Activated naive CD4-positive, alpha-beta T cell treated with anti-CD3 and anti-CD28 coated beads for 36 hours (primary cell): ENCODE data around the gene TRPV4. TPM values are rescaled to one million over a fixed set of nuclear protein-coding genes. Genes with fewer than 3 reads are reported as not detected.

Experiments used
- CTCF ChIA-PET: fragments of 350-600 bp; sonication (Branson Sonifier 250); formaldehyde crosslinking; loops from one replicate; lab custom pipeline; 2021; ENCODE audit warnings: antibody characterized with exemption; lab: Charles Lee
- DNase-seq: peaks from one replicate; pipeline ENCODE4 v3.0.0-alpha.2; 2020
- H3K27ac Mint-ChIP-seq: one replicate; pipeline ENCODE4 v1.8.0; 2021; ENCODE audit warnings: mild to moderate bottlenecking, mixed read lengths
- H3K27me3 Mint-ChIP-seq: one replicate; pipeline ENCODE4 v1.8.0; 2021; ENCODE audit warnings: low read depth, mixed read lengths
- H3K36me3 Mint-ChIP-seq: one replicate; pipeline ENCODE4 v1.8.0; 2021; ENCODE audit warnings: low read depth, mixed read lengths
- H3K4me1 Mint-ChIP-seq: one replicate; pipeline ENCODE4 v1.8.0; 2021; ENCODE audit warnings: low read depth, mixed read lengths
- H3K4me3 Mint-ChIP-seq: one replicate; pipeline ENCODE4 v1.8.0; 2021; ENCODE audit warnings: mild to moderate bottlenecking, moderate library complexity, mixed read lengths
- H3K9me3 Mint-ChIP-seq: one replicate; pipeline ENCODE4 v1.8.0; 2021; ENCODE audit warnings: mixed read lengths
- intact Hi-C: fragments of 100-400 bp; cut with micrococcal nuclease; formaldehyde crosslinking; loops from one replicate; pipeline ENCODE4 v1.15.1; 2023
- total RNA-seq, 2 experiments: library from RNA; stranded (reverse); gene quantifications; one replicate each; pipeline ENCODE4 v1.2.3, GENCODE V29; 2021

The TRPV4 gene
- total RNA-seq, 2 experiments from 2014 or later: not detected

DNA sequence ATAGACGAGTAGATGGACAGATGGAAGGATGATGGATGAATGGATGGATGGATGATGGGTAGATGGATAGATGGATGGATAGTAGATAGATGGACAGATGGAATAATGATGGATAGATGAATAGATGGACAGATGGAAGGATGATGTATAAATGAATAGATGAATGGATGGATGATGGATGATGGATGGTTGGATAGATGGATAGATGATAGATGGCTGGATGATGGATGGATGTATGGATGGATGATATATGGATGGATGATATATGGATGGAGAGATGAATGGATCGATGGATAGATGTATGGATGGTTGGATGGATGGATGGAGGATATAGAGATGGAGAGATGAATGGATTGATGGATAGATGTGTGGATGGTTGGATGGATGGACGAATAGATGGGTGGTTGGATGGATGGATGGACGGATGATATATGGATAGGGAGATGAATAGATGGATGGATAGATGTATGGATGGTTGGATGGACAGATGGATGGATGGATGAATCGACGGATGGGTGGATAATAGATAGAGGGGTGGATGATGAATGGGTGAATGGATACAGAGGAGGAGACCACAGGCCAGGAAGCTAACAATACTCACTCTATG is 19.3 kb downstream of the TRPV4 start:
- DNase-seq: no peak
- Mint-ChIP-seq H3K9me3 (no peaks in the 10 kb centered on the region), H3K4me1 (no peaks in the 10 kb centered on the region), H3K36me3 (no peaks in the 10 kb centered on the region), H3K27ac (no peak overlapping the region), H3K4me3 (no peak overlapping the region), H3K27me3 (peaks cover 3% of the 10 kb centered on the region)
- intact Hi-C loops: no loop called here
- CTCF ChIA-PET: interaction anchor here (1.4 kb wide), 1 partner anchor 25 kb away, joined by 3 read pairs; no protein-coding TSS in a partner anchor

DNA sequence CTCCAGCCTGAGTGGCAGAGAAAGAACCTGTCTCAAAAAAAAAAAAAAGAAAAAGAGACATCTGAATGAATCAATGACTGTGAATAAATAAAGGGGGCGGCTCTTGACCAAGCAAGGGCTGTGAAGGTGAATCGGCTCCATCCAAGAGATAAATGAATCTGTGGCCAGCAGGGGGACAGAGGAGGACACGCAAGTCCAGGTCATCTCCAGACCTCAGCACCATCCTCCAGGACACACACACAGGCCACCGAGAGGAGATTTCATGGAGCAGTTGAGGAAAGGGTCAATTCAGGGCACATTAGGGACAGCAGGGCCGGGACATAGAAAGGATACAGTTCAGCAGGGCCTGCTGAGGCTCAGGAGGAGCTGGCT is 21.6 kb downstream of the TRPV4 start:
- no peaks in the 10 kb centered on the region for H3K4me1 Mint-ChIP-seq
- H3K36me3 Mint-ChIP-seq: no peaks in the 10 kb centered on the region
- no peak overlapping the region for H3K4me3 Mint-ChIP-seq
- no peak for DNase-seq
- H3K9me3 Mint-ChIP-seq: no peaks in the 10 kb centered on the region
- peaks cover 3% of the 10 kb centered on the region for H3K27me3 Mint-ChIP-seq
- H3K27ac Mint-ChIP-seq: no peak overlapping the region
- CTCF ChIA-PET: no interaction called here
- intact Hi-C loops: no loop called here

- H3K4me3 Mint-ChIP-seq: no peak overlapping the region
- no peaks in the 10 kb centered on the region for H3K4me1 Mint-ChIP-seq
- CTCF ChIA-PET: interaction anchor here (0.9 kb wide), 1 partner anchor 34 kb away, joined by 3 read pairs; no protein-coding TSS in a partner anchor
- no peaks in the 10 kb centered on the region for H3K9me3 Mint-ChIP-seq
- no peak overlapping the region for H3K27ac Mint-ChIP-seq
- H3K36me3 Mint-ChIP-seq: no peaks in the 10 kb centered on the region
- intact Hi-C loops: no loop called here
- peaks cover 3% of the 10 kb centered on the region for H3K27me3 Mint-ChIP-seq
- no peak for DNase-seq
These were observed 22.1 kb downstream of the TRPV4 start for GRCh38 chr12:109810954-109811623.

DNA sequence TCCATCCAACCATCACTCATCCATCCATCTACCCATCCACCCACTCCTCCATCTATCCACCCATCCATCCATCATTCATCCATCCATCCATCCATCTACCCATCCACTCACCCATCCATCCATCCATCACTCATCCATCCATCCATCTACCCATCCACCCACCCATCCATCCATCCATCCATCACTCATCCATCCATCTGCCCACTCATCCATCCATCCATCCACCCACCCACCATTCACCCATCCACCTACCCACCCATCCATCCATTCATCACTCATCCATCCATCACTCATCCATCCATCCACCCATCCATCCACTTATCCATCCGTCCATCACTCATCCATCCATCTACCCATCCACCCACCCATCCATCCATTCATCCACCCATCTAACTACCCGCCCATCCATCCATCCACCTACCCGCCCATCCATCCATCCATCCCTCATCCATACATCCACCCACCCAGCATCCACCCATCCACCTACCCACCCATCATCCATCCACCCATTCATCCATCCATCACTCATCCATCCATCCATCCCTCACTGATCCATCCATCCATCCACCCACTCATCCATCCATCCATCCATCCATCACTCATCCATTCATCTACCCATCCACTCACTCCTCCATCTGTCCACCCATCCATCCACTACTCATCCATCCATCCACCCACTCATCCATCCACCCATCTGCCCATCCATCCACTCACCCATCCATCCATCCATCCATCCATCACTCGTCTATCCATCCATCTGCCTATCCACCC is 24.1 kb downstream of the TRPV4 start:
- H3K27me3 Mint-ChIP-seq: peaks cover 3% of the 10 kb centered on the region
- CTCF ChIA-PET: interaction anchor here (6.1 kb wide), 1 partner anchor 37 kb away, joined by 103 read pairs; no protein-coding TSS in a partner anchor
- intact Hi-C loops: no loop called here

DNA sequence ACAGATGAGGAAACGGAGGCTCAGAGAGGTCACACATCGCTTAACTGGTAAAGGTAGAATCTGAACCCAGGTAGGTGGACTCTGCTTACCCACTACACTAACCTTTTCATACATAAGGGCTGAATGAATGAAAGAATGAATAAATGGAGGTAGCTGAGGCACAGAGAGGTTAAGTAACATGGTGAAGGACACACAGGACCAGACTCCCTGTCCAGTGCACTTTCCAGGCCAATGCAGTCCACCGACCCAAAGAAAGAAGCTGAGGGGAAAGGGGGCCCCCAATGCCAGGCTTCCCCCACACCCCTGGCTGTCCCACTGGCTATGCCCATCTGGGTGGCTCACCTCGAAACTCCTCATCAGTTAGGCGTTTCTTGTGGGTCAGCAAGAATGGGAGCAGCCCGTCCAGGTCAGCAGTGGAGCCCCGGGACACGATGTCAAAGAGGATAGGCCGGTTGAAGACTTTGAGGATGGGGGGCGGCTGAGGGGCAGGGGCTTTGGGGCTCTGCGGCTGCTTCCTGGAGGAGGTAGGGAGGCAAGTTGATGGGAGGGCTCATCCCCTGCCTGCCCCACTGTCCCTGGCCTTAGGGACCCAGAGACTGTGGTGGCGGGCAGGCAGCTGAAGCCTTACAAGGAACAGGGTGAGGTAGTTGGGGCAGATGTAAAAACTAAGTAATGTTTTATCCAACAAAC is 25.1 kb downstream of the TRPV4 start:
- CTCF ChIA-PET: interaction anchor here (1.1 to 6.1 kb wide), 2 partner anchors 33 to 38 kb away, joined by 3 to 103 read pairs; no protein-coding TSS in a partner anchor

More for the DNA sequence above, 24.1 kb downstream of the TRPV4 start:
- no peak overlapping the region for H3K4me3 Mint-ChIP-seq
- no peaks in the 10 kb centered on the region for H3K9me3 Mint-ChIP-seq
- no peak overlapping the region for H3K27ac Mint-ChIP-seq
- H3K36me3 Mint-ChIP-seq: no peaks in the 10 kb centered on the region
- DNase-seq: no peak
- no peaks in the 10 kb centered on the region for H3K4me1 Mint-ChIP-seq

GRCh38 chr12:109804820-109805761 is 28.1 kb downstream of the TRPV4 start:
- DNase-seq: peak; percentile 74
- no peaks in the 10 kb centered on the region for H3K27me3 Mint-ChIP-seq
- no peaks in the 10 kb centered on the region for H3K9me3 Mint-ChIP-seq
- no peak overlapping the region for H3K4me3 Mint-ChIP-seq
- no peak overlapping the region for H3K27ac Mint-ChIP-seq
- intact Hi-C loops: loop anchor here (1.0 kb wide), 4 partner anchors 40 to 295 kb away; partner anchors contain the start of gene GLTP
- no peaks in the 10 kb centered on the region for H3K36me3 Mint-ChIP-seq
- H3K4me1 Mint-ChIP-seq: no peaks in the 10 kb centered on the region
- CTCF ChIA-PET: interaction anchor here (0.6 to 6.1 kb wide), 26 partner anchors 10 to 831 kb away, joined by 3 to 103 read pairs (median 3); no protein-coding TSS in a partner anchor

More for the DNA sequence above, 25.1 kb downstream of the TRPV4 start:
- no peak overlapping the region for H3K4me3 Mint-ChIP-seq
- intact Hi-C loops: no loop called here
- no peaks in the 10 kb centered on the region for H3K4me1 Mint-ChIP-seq
- peaks cover 3% of the 10 kb centered on the region for H3K27me3 Mint-ChIP-seq
- no peak overlapping the region for H3K27ac Mint-ChIP-seq
- no peaks in the 10 kb centered on the region for H3K36me3 Mint-ChIP-seq
- no peaks in the 10 kb centered on the region for H3K9me3 Mint-ChIP-seq
- no peak for DNase-seq

GRCh38 chr12:109803678-109804077 is 29.5 kb downstream of the TRPV4 start:
- Mint-ChIP-seq H3K4me1 (no peaks in the 10 kb centered on the region), H3K9me3 (no peaks in the 10 kb centered on the region), H3K27me3 (no peaks in the 10 kb centered on the region), H3K4me3 (no peak overlapping the region), H3K36me3 (no peaks in the 10 kb centered on the region), H3K27ac (no peak overlapping the region)
- intact Hi-C loops: no loop called here
- CTCF ChIA-PET: interaction anchor here (1.1 to 6.1 kb wide), 5 partner anchors 13 to 82 kb away, joined by 3 to 103 read pairs (median 10); no protein-coding TSS in a partner anchor
- no peak for DNase-seq

DNA sequence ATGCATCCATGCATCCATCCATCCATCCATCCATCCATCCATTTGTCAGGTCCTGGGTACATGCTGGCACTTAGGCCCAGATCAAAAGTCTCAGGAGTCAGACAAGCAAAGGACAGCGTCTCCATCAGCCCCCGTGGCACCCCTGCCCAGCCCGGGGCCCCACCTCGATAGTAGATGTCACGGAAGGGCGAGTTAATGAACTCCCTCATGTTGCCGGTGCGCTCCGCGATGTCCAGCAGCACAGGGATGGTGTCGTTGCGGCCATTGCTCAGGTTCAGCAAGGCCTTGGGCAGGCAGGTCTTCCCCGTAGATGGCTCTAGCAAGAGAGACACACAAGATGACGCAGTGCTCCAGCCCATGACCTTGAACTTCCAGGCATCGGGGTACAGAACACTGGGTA is 30.4 kb downstream of the TRPV4 start:
- no peaks in the 10 kb centered on the region for H3K4me1 Mint-ChIP-seq
- CTCF ChIA-PET: interaction anchor here (6.1 kb wide), 1 partner anchor 43 kb away, joined by 103 read pairs; no protein-coding TSS in a partner anchor
- no peak for DNase-seq
- intact Hi-C loops: no loop called here
- no peak overlapping the region for H3K27ac Mint-ChIP-seq
- no peaks in the 10 kb centered on the region for H3K36me3 Mint-ChIP-seq
- H3K27me3 Mint-ChIP-seq: no peaks in the 10 kb centered on the region
- H3K4me3 Mint-ChIP-seq: no peak overlapping the region
- no peaks in the 10 kb centered on the region for H3K9me3 Mint-ChIP-seq

DNA sequence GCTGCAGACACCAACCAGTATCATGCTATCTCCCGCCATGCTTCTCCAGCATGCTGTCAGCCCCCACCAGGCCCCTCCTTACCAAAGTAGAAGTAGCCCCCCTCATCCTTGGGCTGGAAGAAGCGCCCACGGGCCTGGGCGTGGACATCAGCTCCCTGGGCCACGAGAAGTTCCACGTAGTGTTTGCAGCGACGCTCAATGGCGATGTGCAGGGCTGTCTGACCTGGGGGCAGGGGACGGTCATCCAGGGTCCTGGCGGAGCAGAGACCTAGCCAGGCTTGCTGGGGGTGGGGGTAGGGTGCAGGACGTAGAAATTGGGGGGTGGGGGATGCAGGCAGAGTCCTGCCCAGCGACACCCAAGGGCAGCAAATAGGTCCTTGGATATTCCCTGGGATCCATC is 32.7 kb downstream of the TRPV4 start:
- Mint-ChIP-seq H3K36me3 (no peaks in the 10 kb centered on the region), H3K9me3 (no peaks in the 10 kb centered on the region), H3K27ac (no peak overlapping the region), H3K27me3 (no peaks in the 10 kb centered on the region), H3K4me3 (no peak overlapping the region), H3K4me1 (no peaks in the 10 kb centered on the region)
- intact Hi-C loops: no loop called here
- CTCF ChIA-PET: interaction anchor here (0.6 kb wide), 1 partner anchor 39 kb away, joined by 4 read pairs; no protein-coding TSS in a partner anchor
- no peak for DNase-seq

- intact Hi-C loops: no loop called here
- Mint-ChIP-seq H3K27ac (no peak overlapping the region), H3K36me3 (no peaks in the 10 kb centered on the region), H3K4me3 (no peak overlapping the region), H3K4me1 (no peaks in the 10 kb centered on the region), H3K9me3 (no peaks in the 10 kb centered on the region), H3K27me3 (no peaks in the 10 kb centered on the region)
- CTCF ChIA-PET: interaction anchor here (0.9 to 2.3 kb wide), 2 partner anchors 11 to 47 kb away, joined by 5 to 8 read pairs; no protein-coding TSS in a partner anchor
- DNase-seq: no peak
These were observed 34.5 kb downstream of the TRPV4 start for GRCh38 chr12:109798691-109799090.
